HG02973 (cell line): Measurements from ENCODE around the gene VEZF1.
A peak's percentile ranks its signal among the peaks of the same experiment; 100 is the strongest.

Experiments used
- ATAC-seq: cut with Tn5 transposase; IDR thresholded peaks from one replicate; pipeline ENCODE4 v1.9.1; 2021; ENCODE audit warnings: moderate library complexity; ENCODE audit not compliant: unreplicated experiment

Gene VEZF1

GRCh38 chr17:57953705-57954396 is 34.2 kb downstream of the VEZF1 start:
- no peak for ATAC-seq

GRCh38 chr17:57953219-57953618 is 34.8 kb downstream of the VEZF1 start:
- ATAC-seq, result no peak

- no peak for ATAC-seq
Measured at GRCh38 chr17:57949649-57950048, 38.4 kb downstream of the VEZF1 start.

GRCh38 chr17:57948555-57949420 is 39.3 kb downstream of the VEZF1 start:
- ATAC-seq, result no peak

GRCh38 chr17:57948169-57948554 is 39.9 kb downstream of the VEZF1 start:
- ATAC-seq, result no peak

GRCh38 chr17:57947369-57947768 is 40.7 kb downstream of the VEZF1 start:
- no peak for ATAC-seq

- ATAC-seq, result peak; percentile 85
Measured at GRCh38 chr17:57946798-57947358, 41.2 kb downstream of the VEZF1 start.

- ATAC-seq, result peak; percentile 1
Measured at GRCh38 chr17:57945996-57946797, 41.9 kb downstream of the VEZF1 start.

GRCh38 chr17:57944908-57945307 is 43.1 kb downstream of the VEZF1 start:
- ATAC-seq, result no peak

- ATAC-seq, result no peak
Measured at GRCh38 chr17:57943645-57944044, 44.4 kb downstream of the VEZF1 start.

GRCh38 chr17:57943140-57943539 is 44.9 kb downstream of the VEZF1 start:
- ATAC-seq, result no peak

GRCh38 chr17:57941384-57942370 is 46.4 kb downstream of the VEZF1 start:
- no peak for ATAC-seq

GRCh38 chr17:57940653-57941329 is 47.3 kb downstream of the VEZF1 start:
- ATAC-seq, result no peak

- ATAC-seq, result no peak
Measured at GRCh38 chr17:57940231-57940630, 47.8 kb downstream of the VEZF1 start.

GRCh38 chr17:57939797-57940196 is 48.3 kb downstream of the VEZF1 start:
- ATAC-seq, result peak; percentile 49

GRCh38 chr17:57938061-57938502 is 50.0 kb downstream of the VEZF1 start:
- no peak for ATAC-seq

GRCh38 chr17:57937492-57937891 is 50.6 kb downstream of the VEZF1 start:
- no peak for ATAC-seq

- no peak for ATAC-seq
Measured at GRCh38 chr17:57935833-57936807, 51.9 kb downstream of the VEZF1 start.
